Spleen (tissue), 11 donors: ENCODE data around the gene DRD5. TPM values are rescaled to one million over a fixed set of nuclear protein-coding genes. Genes with fewer than 3 reads are reported as not detected.
"Not testable (repeated sequence)": the region's sequence is repeated elsewhere in the genome, so short reads cannot be mapped to it uniquely, and the experiment has no call there.

Experiments used
- DNase-seq: peaks from one replicate; pipeline ENCODE4 v3.0.0-alpha.2; 2020
- H3K27ac ChIP-seq, 8 donors: fragments of 200-600 bp; sonication (generic) in 7 of 8; 1 replicate in 4 of 8; 2 replicates in 4 of 8; pipeline versions ENCODE4 v1.5.0 to v1.8.0; 2016 to 2021; ENCODE audit warnings: inconsistent platforms in 4 of 8, mild to moderate bottlenecking in 4 of 8, moderate library complexity in 1 of 8
- H3K27me3 ChIP-seq, 7 donors: fragments of 200-600 bp; sonication (generic) in 6 of 7; replicated peaks in 1 of 7; 1 replicate in 4 of 7; 2 replicates in 3 of 7; pipeline versions ENCODE4 v1.5.0 to v1.8.0; 2016 to 2021; ENCODE audit warnings: inconsistent platforms in 3 of 7, mild to moderate bottlenecking in 1 of 7
- H3K36me3 ChIP-seq, 6 donors: fragments of 200-600 bp; sonication (generic) in 5 of 6; 1 replicate in 4 of 6; 2 replicates in 2 of 6; pipeline versions ENCODE4 v1.5.0 to v1.8.0; 2016 to 2021; ENCODE audit warnings: inconsistent platforms in 2 of 6
- H3K4me1 ChIP-seq, 6 donors: fragments of 200-600 bp; sonication (generic) in 5 of 6; 1 replicate in 3 of 6; 2 replicates in 3 of 6; pipeline versions ENCODE4 v1.5.0 to v1.8.0; 2016 to 2021; ENCODE audit warnings: inconsistent platforms in 3 of 6
- H3K4me3 ChIP-seq, 8 donors: fragments of 200-600 bp; sonication (generic) in 7 of 8; 1 replicate in 4 of 8; 2 replicates in 4 of 8; pipeline versions ENCODE4 v1.5.0 to v1.8.0; 2016 to 2021; ENCODE audit warnings: inconsistent platforms in 4 of 8, mild to moderate bottlenecking in 4 of 8, moderate library complexity in 2 of 8
- H3K9me3 ChIP-seq, 8 donors: fragments of 200-600 bp; sonication (generic) in 7 of 8; 1 replicate in 4 of 8; 2 replicates in 4 of 8; pipeline versions ENCODE4 v1.5.0 to v1.8.0; 2016 to 2021; ENCODE audit warnings: inconsistent platforms in 4 of 8
- POLR2A ChIP-seq, 3 donors: fragments of 450-650 bp; IDR thresholded peaks; one replicate each; pipeline ENCODE4 v1.5.1; 2017; ENCODE audit warnings: antibody characterized with exemption in 3 of 3, mild to moderate bottlenecking in 1 of 3
- POLR2AphosphoS5 ChIP-seq, 3 donors: sonication (generic); formaldehyde crosslinking; IDR thresholded peaks; one replicate each; pipeline ENCODE4 v1.5.1; 2017; ENCODE audit warnings: antibody characterized with exemption in 3 of 3
- WGBS, 5 donors: extraction: QIAGEN DNeasy Blood & Tissue Kit in 3 of 5; methylation state at CpG; one replicate each; pipeline versions ENCODE4 v1.1.5 to v1.1.7; 2013 to 2018; 5-methylcytosine and 5-hydroxymethylcytosine counted together
- intact Hi-C: fragments of 100-400 bp; cut with DNase I; formaldehyde crosslinking; loops from one replicate; pipeline ENCODE4 v1.15.0; 2023; ENCODE audit warnings: low total_unique reads
- polyA plus RNA-seq, 3 donors: library from polyadenylated mRNA; stranded (reverse); fragments of 200-250 nt; gene quantifications; one replicate each; pipeline ENCODE4 v1.2.1, GENCODE V29; 2013
- total RNA-seq, 7 donors: library from RNA; depleted of rRNA in 3 of 7; stranded (reverse); fragments of >200 nt in 3 of 7; fragmentation: NEBNext Ultra II Directional in 4 of 7; extraction: Animal tissue kit (Norgen Biotek cat#: 25700) in 4 of 7; gene quantifications; one replicate each; pipeline versions ENCODE4 v1.1.0 to v1.2.1, GENCODE V29; 2016 to 2021
- TF ChIP-seq, protein P1 (sequence below), 11 experiments: fragments of 200-600 bp in 7 of 11; fragments of 450-650 bp in 4 of 11; sonication (generic) in 4 of 11; IDR thresholded peaks in 8 of 11; conservative IDR thresholded peaks in 3 of 11; 1 replicate in 7 of 11; 2 replicates in 4 of 11; pipeline versions ENCODE4 v1.4.0 to v1.8.0; 2016 to 2021; ENCODE audit warnings: antibody characterized with exemption in 11 of 11, inconsistent platforms in 4 of 11, mild to moderate bottlenecking in 1 of 11
- donor health status: healthy with polysubstance abuse.
- donor health status: DM: no; HTN: no; CAD: no; lungs with moderate emphysema.
- donor health status: DM: no; HTN: no; CAD: no.
- donor health status: Bipolar disorder and iron deficiency.
- donor health status: healthy.
- donor health status: DM: no; HTN: no; CAD: no.
- donor health status: DM: yes; HTN: yes; CAD: no.

Gene DRD5
- total and polyA plus RNA-seq, 10 donors, result not detected

GRCh38 chr4:9782136-9782436 lies 652 bp downstream of the DRD5 start:
- Histone ChIP-seq H3K27me3 (peaks cover 0 to 51% (median 23%) of the 10 kb centered on the region in 7 donors), H3K9me3 (no peaks in the 10 kb centered on the region), H3K4me1 (no peaks in the 10 kb centered on the region), H3K27ac (no peak overlapping the region), H3K4me3 (no peak overlapping the region), H3K36me3 (no peaks in the 10 kb centered on the region)
- no peak for DNase-seq
- intact Hi-C loops, result no loop called here
- 51 to 74% (median 61%) methylated on average over 20 to 22 of the region's 22 CpGs for WGBS, 5 donors
- TF ChIP-seq, protein P1, sequence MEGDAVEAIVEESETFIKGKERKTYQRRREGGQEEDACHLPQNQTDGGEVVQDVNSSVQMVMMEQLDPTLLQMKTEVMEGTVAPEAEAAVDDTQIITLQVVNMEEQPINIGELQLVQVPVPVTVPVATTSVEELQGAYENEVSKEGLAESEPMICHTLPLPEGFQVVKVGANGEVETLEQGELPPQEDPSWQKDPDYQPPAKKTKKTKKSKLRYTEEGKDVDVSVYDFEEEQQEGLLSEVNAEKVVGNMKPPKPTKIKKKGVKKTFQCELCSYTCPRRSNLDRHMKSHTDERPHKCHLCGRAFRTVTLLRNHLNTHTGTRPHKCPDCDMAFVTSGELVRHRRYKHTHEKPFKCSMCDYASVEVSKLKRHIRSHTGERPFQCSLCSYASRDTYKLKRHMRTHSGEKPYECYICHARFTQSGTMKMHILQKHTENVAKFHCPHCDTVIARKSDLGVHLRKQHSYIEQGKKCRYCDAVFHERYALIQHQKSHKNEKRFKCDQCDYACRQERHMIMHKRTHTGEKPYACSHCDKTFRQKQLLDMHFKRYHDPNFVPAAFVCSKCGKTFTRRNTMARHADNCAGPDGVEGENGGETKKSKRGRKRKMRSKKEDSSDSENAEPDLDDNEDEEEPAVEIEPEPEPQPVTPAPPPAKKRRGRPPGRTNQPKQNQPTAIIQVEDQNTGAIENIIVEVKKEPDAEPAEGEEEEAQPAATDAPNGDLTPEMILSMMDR (IDR thresholded peaks at IDR 0.05 in 8 of 11, conservative IDR thresholded peaks at IDR 0.05 in 3 of 11), result no peak
- TF ChIP-seq POLR2A (IDR thresholded peaks at IDR 0.05), result no peak
- no peak for TF ChIP-seq POLR2AphosphoS5 (IDR thresholded peaks at IDR 0.05)

GRCh38 chr4:9785891-9786290 lies 4.5 kb downstream of the DRD5 start:
- H3K4me1 ChIP-seq, intact Hi-C loops: not testable (repeated sequence)
- 70 to 86% (median 75%) methylated on average over 5 of the region's 5 CpGs for WGBS, 5 donors

DNA sequence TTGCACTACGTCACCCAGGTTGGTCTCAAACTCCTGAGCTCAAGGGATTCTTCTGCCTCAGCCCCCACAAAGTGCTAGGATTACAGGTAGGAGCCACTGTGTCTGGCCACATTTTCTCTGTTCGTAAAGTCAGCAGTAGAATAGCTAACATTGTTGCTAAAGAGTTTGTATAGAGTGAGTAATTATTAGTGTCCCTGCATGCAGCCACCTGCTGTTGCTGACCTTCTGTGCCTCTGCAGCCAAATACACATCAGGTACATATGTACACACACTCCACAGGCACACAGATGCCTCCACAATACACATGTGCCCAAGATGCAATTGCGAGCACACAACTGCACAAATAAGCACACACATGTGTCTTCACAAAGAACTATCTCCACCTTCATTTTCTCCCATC lies 10.9 kb downstream of the DRD5 start:
- TF ChIP-seq, protein P1 (IDR thresholded peaks at IDR 0.05 in 8 of 11, conservative IDR thresholded peaks at IDR 0.05 in 3 of 11), result no peak
- TF ChIP-seq POLR2AphosphoS5 (IDR thresholded peaks at IDR 0.05) (no peak), POLR2A (IDR thresholded peaks at IDR 0.05) (no peak)
- Histone ChIP-seq H3K4me1 (no peaks in the 10 kb centered on the region), H3K27ac (no peak overlapping the region), H3K36me3 (no peaks in the 10 kb centered on the region), H3K9me3 (peaks cover 0 to 7% (median 0%) of the 10 kb centered on the region in 8 donors), H3K27me3 (no peaks in the 10 kb centered on the region), H3K4me3 (no peak overlapping the region)
- intact Hi-C loops, result no loop called here
- no peak for DNase-seq
- WGBS, 5 donors, result 84 to 90% (median 86%) methylated on average over 3 of the region's 3 CpGs

More at GRCh38 chr4:9785891-9786290, 4.5 kb downstream of the DRD5 start:
- H3K9me3 ChIP-seq, H3K27ac ChIP-seq, H3K36me3 ChIP-seq, DNase-seq, H3K4me3 ChIP-seq: not testable (repeated sequence)
- H3K27me3 ChIP-seq, result peaks cover 0 to 24% (median 15%) of the 10 kb centered on the region in 7 donors

DNA sequence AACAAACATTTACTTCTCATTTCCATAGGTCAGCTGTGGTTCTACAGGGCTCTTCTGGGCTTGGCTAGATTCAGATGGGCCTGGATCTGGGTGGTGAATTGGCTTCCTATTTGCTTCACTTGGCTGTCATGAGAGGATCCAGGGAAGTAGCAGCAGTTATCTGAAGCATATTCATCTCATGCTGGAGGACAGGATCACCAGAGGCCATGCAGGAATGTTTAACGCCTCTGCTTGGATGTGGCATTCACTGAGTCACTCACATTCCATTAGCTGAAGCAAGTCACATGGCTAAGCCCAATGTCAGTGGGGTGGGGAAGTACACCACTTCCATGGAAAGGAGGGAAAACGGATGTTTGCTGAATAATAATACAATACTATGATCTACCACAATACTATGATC lies 15.2 kb downstream of the DRD5 start:
- H3K27ac ChIP-seq, H3K4me3 ChIP-seq, H3K36me3 ChIP-seq, intact Hi-C loops, DNase-seq, H3K27me3 ChIP-seq, H3K4me1 ChIP-seq, H3K9me3 ChIP-seq: not testable (repeated sequence)
- 43 to 63% (median 50%) methylated on average over 2 of the region's 2 CpGs for WGBS, 5 donors

- H3K36me3 ChIP-seq, result no peaks in the 10 kb centered on the region
- intact Hi-C loops, result no loop called here
- DNase-seq, result no peak
- no peak overlapping the region for H3K27ac ChIP-seq
- no peaks in the 10 kb centered on the region for H3K9me3 ChIP-seq
- H3K4me1 ChIP-seq, result no peaks in the 10 kb centered on the region
- H3K27me3 ChIP-seq, result peaks cover 0 to 14% (median 0%) of the 10 kb centered on the region in 7 donors
- whole genome bisulfite sequencing, 5 donors, result 63 to 87% (median 74%) methylated on average over 4 of the region's 4 CpGs
- H3K4me3 ChIP-seq, result no peak overlapping the region
- TF ChIP-seq POLR2A (IDR thresholded peaks at IDR 0.05), result no peak
- TF ChIP-seq POLR2AphosphoS5 (IDR thresholded peaks at IDR 0.05), result no peak
- TF ChIP-seq, protein P1 (IDR thresholded peaks at IDR 0.05 in 8 of 11, conservative IDR thresholded peaks at IDR 0.05 in 3 of 11), result no peak
Measured at GRCh38 chr4:9800848-9801247, 19.4 kb downstream of the DRD5 start.
